Body of pancreas (tissue), 4 donors: ENCODE data around the gene HOXC5. TPM values are rescaled to one million over a fixed set of nuclear protein-coding genes. Genes with fewer than 3 reads are reported as not detected.

ENCODE experiments used
- ATAC-seq: fragments of 150-250 bp; one replicate; pipeline ENCODE4 v1.9.1; 2016
- DNase-seq, 4 donors: peaks; one replicate each; pipeline ENCODE4 v3.0.0-alpha.2; 2019
- H3K27ac ChIP-seq, 4 donors: fragments of 200-600 bp; sonication (generic); 1 replicate in 3 of 4; 2 replicates in 1 of 4; pipeline versions ENCODE4 v1.5.1 to v1.6.1; 2016 to 2019; ENCODE audit warnings: mild to moderate bottlenecking in 1 of 4, mixed read lengths in 1 of 4, moderate library complexity in 1 of 4
- H3K27me3 ChIP-seq, 2 donors: fragments of 200-600 bp; sonication (generic); one replicate each; pipeline ENCODE4 v1.6.0; 2016; ENCODE audit warnings: mild to moderate bottlenecking in 1 of 2
- H3K36me3 ChIP-seq, 2 donors: fragments of 200-600 bp; sonication (generic); replicated peaks in 1 of 2; 2 replicates each; pipeline ENCODE4 v1.5.1; 2016; ENCODE audit warnings: low read depth in 2 of 2; ENCODE audit not compliant: insufficient read depth in 1 of 2
- H3K4me1 ChIP-seq: fragments of 200-600 bp; sonication (generic); one replicate; pipeline ENCODE4 v1.6.0; 2016
- H3K4me3 ChIP-seq, 2 donors: fragments of 200-600 bp; sonication (generic); 1 replicate in 1 of 2; 2 replicates in 1 of 2; pipeline ENCODE4 v1.5.1; 2016 to 2019
- H3K9me3 ChIP-seq, 3 donors: fragments of 200-600 bp; sonication (generic); 1 replicate in 2 of 3; 2 replicates in 1 of 3; pipeline ENCODE4 v1.5.1; 2016
- POLR2A ChIP-seq, 3 donors: fragments of 450-650 bp; IDR thresholded peaks; one replicate each; pipeline ENCODE4 v1.6.1; 2016; ENCODE audit warnings: antibody characterized with exemption in 3 of 3, mild to moderate bottlenecking in 2 of 3
- WGBS, 2 donors: methylation state at CpG; one replicate each; pipeline ENCODE4 v1.1.5; 2017; 5-methylcytosine and 5-hydroxymethylcytosine counted together
- intact Hi-C: fragments of 100-400 bp; cut with DNase I; formaldehyde crosslinking; loops from one replicate; pipeline ENCODE4 v1.15.1; 2023
- total RNA-seq, 2 donors: library from RNA; depleted of rRNA; stranded (reverse); fragments of >200 nt; gene quantifications; one replicate each; pipeline ENCODE4 v1.1.0, GENCODE V29; 2016
- TF ChIP-seq, protein P1 (sequence below), 7 experiments: fragments of 450-650 bp in 4 of 7; fragments of 200-600 bp in 3 of 7; sonication (generic) in 3 of 7; IDR thresholded peaks; one replicate each; pipeline ENCODE4 v1.5.1; 2016 to 2019; ENCODE audit warnings: antibody characterized with exemption in 7 of 7

HOXC5 gene
- total RNA-seq, 2 donors from 2014 or later = not detected

DNA sequence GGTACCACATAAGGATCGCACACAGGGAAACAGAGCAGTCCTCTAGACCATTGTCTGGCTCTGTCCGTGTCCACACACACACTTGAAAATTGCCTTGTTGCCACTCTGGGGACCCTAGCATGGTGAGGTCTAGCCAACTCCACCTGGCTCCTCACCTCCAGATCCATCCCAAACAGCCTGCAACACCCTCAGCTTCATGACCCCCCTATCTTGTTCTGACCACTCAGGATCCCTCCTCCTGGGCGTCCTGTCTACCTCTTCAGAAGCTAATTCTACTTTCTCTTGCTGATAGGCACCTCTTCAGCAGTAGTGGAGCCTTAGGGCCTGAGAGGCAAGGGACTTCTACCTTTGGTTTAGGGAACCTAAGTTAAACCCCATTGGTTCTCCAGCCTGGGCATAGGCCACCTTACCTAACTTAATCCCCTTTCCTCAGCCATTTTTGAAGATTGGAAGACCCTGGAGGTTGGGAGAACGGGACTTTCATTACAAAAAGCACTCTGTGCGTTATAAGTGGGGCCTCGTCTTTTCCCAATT lies 697 bp upstream of the HOXC5 start:
- Histone ChIP-seq H3K9me3 (no peaks in the 10 kb centered on the region), H3K4me1 (peaks cover 37% of the 10 kb centered on the region), H3K27ac (no peak overlapping the region), H3K36me3 (no peaks in the 10 kb centered on the region), H3K4me3 (no peak overlapping the region), H3K27me3 (peaks cover 4 to 50% of the 10 kb centered on the region in 2 donors)
- DNase-seq (no peak), ATAC-seq (no peak)
- 40 to 48% methylated on average over 6 of the region's 6 CpGs for WGBS, 2 donors
- no peak for TF ChIP-seq POLR2A (IDR thresholded peaks at IDR 0.05)
- TF ChIP-seq, protein P1, sequence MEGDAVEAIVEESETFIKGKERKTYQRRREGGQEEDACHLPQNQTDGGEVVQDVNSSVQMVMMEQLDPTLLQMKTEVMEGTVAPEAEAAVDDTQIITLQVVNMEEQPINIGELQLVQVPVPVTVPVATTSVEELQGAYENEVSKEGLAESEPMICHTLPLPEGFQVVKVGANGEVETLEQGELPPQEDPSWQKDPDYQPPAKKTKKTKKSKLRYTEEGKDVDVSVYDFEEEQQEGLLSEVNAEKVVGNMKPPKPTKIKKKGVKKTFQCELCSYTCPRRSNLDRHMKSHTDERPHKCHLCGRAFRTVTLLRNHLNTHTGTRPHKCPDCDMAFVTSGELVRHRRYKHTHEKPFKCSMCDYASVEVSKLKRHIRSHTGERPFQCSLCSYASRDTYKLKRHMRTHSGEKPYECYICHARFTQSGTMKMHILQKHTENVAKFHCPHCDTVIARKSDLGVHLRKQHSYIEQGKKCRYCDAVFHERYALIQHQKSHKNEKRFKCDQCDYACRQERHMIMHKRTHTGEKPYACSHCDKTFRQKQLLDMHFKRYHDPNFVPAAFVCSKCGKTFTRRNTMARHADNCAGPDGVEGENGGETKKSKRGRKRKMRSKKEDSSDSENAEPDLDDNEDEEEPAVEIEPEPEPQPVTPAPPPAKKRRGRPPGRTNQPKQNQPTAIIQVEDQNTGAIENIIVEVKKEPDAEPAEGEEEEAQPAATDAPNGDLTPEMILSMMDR (IDR thresholded peaks at IDR 0.05) = no peak
- intact Hi-C loops = loop anchor here (5.0 kb wide), 1 partner anchor 160 kb away; no protein-coding TSS in a partner anchor

DNA sequence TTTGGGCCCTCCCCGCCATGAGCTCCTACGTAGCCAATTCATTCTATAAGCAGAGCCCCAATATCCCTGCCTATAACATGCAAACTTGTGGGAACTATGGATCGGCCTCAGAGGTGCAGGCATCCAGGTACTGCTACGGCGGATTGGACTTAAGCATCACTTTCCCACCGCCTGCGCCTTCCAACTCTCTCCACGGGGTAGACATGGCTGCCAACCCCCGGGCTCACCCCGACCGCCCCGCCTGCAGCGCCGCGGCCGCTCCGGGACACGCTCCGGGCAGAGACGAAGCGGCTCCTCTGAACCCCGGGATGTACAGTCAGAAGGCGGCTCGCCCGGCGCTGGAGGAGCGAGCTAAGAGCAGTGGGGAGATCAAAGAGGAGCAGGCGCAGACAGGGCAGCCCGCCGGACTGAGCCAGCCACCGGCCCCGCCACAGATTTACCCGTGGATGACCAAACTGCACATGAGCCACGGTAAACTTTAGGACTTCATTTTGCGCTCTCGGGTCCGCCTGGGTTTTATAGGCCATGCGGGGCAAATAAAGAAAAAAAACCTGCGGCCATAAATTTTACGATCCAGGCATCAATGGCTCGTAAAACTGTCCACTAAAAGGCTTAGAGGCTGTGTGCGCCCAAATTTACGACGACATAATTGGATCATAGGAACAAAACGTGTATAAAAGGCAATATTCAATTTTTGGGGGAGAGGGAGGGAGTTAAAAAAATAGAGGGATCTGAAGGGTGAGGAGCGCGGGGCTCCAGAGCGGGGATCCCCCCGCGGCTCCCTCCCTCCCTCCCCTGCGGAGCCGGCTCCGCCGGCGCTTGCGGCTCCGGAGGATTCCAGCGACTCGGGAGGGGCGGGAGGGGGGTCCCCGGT lies 493 bp downstream of the HOXC5 start:
- Histone ChIP-seq H3K9me3 (no peaks in the 10 kb centered on the region), H3K27ac (no peak overlapping the region), H3K36me3 (no peaks in the 10 kb centered on the region), H3K4me1 (peaks cover 36% of the 10 kb centered on the region), H3K4me3 (no peak overlapping the region), H3K27me3 (peaks cover 4 to 48% of the 10 kb centered on the region in 2 donors)
- peak in 1 of 4 donors; percentile 25 for DNase-seq
- TF ChIP-seq POLR2A (IDR thresholded peaks at IDR 0.05) = no peak
- TF ChIP-seq, protein P1 (IDR thresholded peaks at IDR 0.05) = no peak
- WGBS, 2 donors = 2 to 8% methylated on average over 40 to 59 of the region's 61 CpGs
- intact Hi-C loops = loop anchor here (5.0 kb wide), 1 partner anchor 159 kb away; no protein-coding TSS in a partner anchor
- ATAC-seq = no peak

DNA sequence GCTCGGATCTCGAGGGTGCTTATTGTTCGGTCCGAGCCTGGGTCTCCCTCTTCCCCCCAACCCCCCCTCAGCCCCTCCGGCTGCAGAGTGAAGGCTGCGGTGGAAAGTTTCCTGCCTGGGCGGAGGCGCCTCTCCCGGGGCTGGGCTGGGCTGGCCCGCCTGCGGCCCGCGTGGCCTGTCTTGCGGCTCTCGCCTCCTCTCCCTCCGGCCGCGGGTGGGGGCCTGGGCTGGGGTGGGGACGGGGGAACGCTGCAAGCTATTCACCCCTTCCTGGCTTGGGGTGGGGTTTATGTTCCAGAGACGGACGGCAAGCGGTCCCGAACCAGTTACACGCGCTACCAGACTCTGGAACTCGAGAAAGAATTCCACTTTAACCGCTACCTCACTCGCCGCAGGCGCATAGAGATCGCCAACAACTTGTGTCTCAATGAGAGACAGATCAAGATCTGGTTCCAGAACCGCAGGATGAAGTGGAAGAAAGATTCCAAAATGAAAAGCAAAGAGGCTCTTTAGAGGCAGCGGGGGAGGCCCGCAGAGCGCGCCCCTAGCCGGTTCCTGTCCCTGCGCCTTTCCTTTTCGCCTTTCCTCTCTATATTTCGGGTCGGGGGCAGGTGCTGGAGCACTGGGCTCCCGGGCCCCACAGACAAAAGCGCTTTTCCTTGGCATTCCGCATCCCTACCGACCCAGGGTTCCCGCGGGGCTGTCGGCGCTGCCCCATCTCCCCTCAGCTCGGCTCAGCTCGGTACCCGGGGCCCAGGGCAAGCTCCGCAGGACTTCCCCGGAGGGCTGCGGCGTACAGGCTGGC lies 1.3 kb downstream of the HOXC5 start:
- TF ChIP-seq, protein P1 (IDR thresholded peaks at IDR 0.05) = no peak
- no peak for TF ChIP-seq POLR2A (IDR thresholded peaks at IDR 0.05)
- Histone ChIP-seq H3K27me3 (peaks cover 4 to 41% of the 10 kb centered on the region in 2 donors), H3K27ac (no peak overlapping the region), H3K4me1 (peaks cover 28% of the 10 kb centered on the region), H3K4me3 (no peak overlapping the region), H3K9me3 (no peaks in the 10 kb centered on the region), H3K36me3 (no peaks in the 10 kb centered on the region)
- ATAC-seq = no peak
- no peak for DNase-seq
- 14 to 22% methylated on average over 31 to 52 of the region's 57 CpGs for WGBS, 2 donors
- intact Hi-C loops = loop anchor here (5.0 kb wide), 1 partner anchor 158 kb away; no protein-coding TSS in a partner anchor

DNA sequence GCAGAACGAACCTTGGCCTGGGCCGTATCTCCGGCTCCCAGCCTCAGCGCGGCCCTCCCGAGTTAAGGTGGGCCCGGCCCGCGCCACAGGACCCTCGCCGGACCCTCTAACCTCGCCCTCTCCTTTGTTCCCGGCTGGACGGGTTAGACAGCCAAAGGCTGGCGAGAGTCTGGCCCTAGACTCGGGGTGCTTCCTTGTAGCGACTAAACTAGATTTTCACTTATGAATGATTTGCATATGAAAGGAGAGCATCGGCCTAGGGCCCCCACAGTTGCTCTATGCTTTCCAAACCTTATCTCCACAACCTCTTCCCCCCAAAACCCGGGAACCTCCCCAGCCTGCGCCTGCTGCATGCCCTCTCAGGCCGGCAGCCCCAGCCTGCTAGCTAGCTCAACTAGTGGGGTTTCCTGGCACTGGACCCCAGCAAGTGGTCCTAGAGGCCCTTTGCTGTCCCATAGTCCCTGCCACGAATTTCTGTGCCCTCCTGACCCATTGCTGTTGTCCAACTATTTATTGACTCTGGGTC lies 2.0 kb downstream of the HOXC5 start:
- no peak overlapping the region for H3K27ac ChIP-seq
- WGBS, 2 donors = 58 to 76% methylated on average over 9 to 22 of the region's 22 CpGs
- peaks cover 4 to 42% of the 10 kb centered on the region in 2 donors for H3K27me3 ChIP-seq
- H3K4me1 ChIP-seq = peaks cover 23% of the 10 kb centered on the region
- no peaks in the 10 kb centered on the region for H3K9me3 ChIP-seq
- no peaks in the 10 kb centered on the region for H3K36me3 ChIP-seq
- DNase-seq (no peak), ATAC-seq (no peak)
- TF ChIP-seq, protein P1 (IDR thresholded peaks at IDR 0.05) = no peak
- TF ChIP-seq POLR2A (IDR thresholded peaks at IDR 0.05) = no peak
- intact Hi-C loops = loop anchor here (5.0 kb wide), 1 partner anchor 157 kb away; no protein-coding TSS in a partner anchor
- no peak overlapping the region for H3K4me3 ChIP-seq
